ENCODE data around the gene LRRC8D.

GRCh38 chr1:89905395-89906058 is 84.7 kb downstream of the LRRC8D start:
- TF ChIP-seq CTCF (IDR thresholded peaks at IDR 0.05; ENCODE audit: low read depth, low read length): no peak
- no peak for TF ChIP-seq POLR2A (IDR thresholded peaks at IDR 0.05; ENCODE audit: extremely low read depth, insufficient read length)
